Body of pancreas (tissue), 4 donors: Measurements from ENCODE around the gene SEC22C. TPM values are rescaled to one million over a fixed set of nuclear protein-coding genes. Genes with fewer than 3 reads are reported as not detected.

Experiments
- ATAC-seq: fragments of 150-250 bp; one replicate; pipeline ENCODE4 v1.9.1; 2016
- DNase-seq, 4 donors: peaks; one replicate each; pipeline ENCODE4 v3.0.0-alpha.2; 2019
- H3K27ac ChIP-seq, 4 donors: fragments of 200-600 bp; sonication (generic); 1 replicate in 3 of 4; 2 replicates in 1 of 4; pipeline versions ENCODE4 v1.5.1 to v1.6.1; 2016 to 2019; ENCODE audit warnings: mild to moderate bottlenecking in 1 of 4, mixed read lengths in 1 of 4, moderate library complexity in 1 of 4
- H3K27me3 ChIP-seq, 2 donors: fragments of 200-600 bp; sonication (generic); one replicate each; pipeline ENCODE4 v1.6.0; 2016; ENCODE audit warnings: mild to moderate bottlenecking in 1 of 2
- H3K36me3 ChIP-seq, 2 donors: fragments of 200-600 bp; sonication (generic); replicated peaks in 1 of 2; 2 replicates each; pipeline ENCODE4 v1.5.1; 2016; ENCODE audit warnings: low read depth in 2 of 2; ENCODE audit not compliant: insufficient read depth in 1 of 2
- H3K4me1 ChIP-seq: fragments of 200-600 bp; sonication (generic); one replicate; pipeline ENCODE4 v1.6.0; 2016
- H3K4me3 ChIP-seq, 2 donors: fragments of 200-600 bp; sonication (generic); 1 replicate in 1 of 2; 2 replicates in 1 of 2; pipeline ENCODE4 v1.5.1; 2016 to 2019
- H3K9me3 ChIP-seq, 3 donors: fragments of 200-600 bp; sonication (generic); 1 replicate in 2 of 3; 2 replicates in 1 of 3; pipeline ENCODE4 v1.5.1; 2016
- CTCF ChIP-seq, 7 experiments: fragments of 450-650 bp in 4 of 7; fragments of 200-600 bp in 3 of 7; sonication (generic) in 3 of 7; IDR thresholded peaks; one replicate each; pipeline ENCODE4 v1.5.1; 2016 to 2019; ENCODE audit warnings: antibody characterized with exemption in 7 of 7
- POLR2A ChIP-seq, 3 donors: fragments of 450-650 bp; IDR thresholded peaks; one replicate each; pipeline ENCODE4 v1.6.1; 2016; ENCODE audit warnings: antibody characterized with exemption in 3 of 3, mild to moderate bottlenecking in 2 of 3
- WGBS, 2 donors: methylation state at CpG; one replicate each; pipeline ENCODE4 v1.1.5; 2017; 5-methylcytosine and 5-hydroxymethylcytosine counted together
- intact Hi-C: fragments of 100-400 bp; cut with DNase I; formaldehyde crosslinking; loops from one replicate; pipeline ENCODE4 v1.15.1; 2023
- total RNA-seq, 2 donors: library from RNA; depleted of rRNA; stranded (reverse); fragments of >200 nt; gene quantifications; one replicate each; pipeline ENCODE4 v1.1.0, GENCODE V29; 2016

SEC22C gene
- total RNA-seq, 2 donors from 2014 or later: 23.1 to 30.9 TPM

GRCh38 chr3:42525736-42526345 is 55.9 kb downstream of the SEC22C start:
- Histone ChIP-seq H3K4me3 (no peak overlapping the region), H3K27ac (no peak overlapping the region), H3K9me3 (no peaks in the 10 kb centered on the region), H3K4me1 (no peaks in the 10 kb centered on the region), H3K36me3 (no peaks in the 10 kb centered on the region), H3K27me3 (no peaks in the 10 kb centered on the region)
- WGBS, 2 donors: 91 to 96% methylated on average over 6 to 10 of the region's 13 CpGs
- ATAC-seq (no peak), DNase-seq (no peak)
- TF ChIP-seq POLR2A (IDR thresholded peaks at IDR 0.05) (no peak), CTCF (IDR thresholded peaks at IDR 0.05) (no peak)
- intact Hi-C loops: no loop called here

- H3K36me3 ChIP-seq: no peaks in the 10 kb centered on the region
- TF ChIP-seq POLR2A (IDR thresholded peaks at IDR 0.05): no peak
- TF ChIP-seq CTCF (IDR thresholded peaks at IDR 0.05): no peak
- H3K27ac ChIP-seq: no peak overlapping the region
- H3K4me3 ChIP-seq: no peak overlapping the region
- H3K9me3 ChIP-seq: no peaks in the 10 kb centered on the region
- no peak for DNase-seq
- no peak for ATAC-seq
- no peaks in the 10 kb centered on the region for H3K4me1 ChIP-seq
- 89 to 100% methylated on average over 1 to 4 of the region's 4 CpGs for WGBS, 2 donors
- no peaks in the 10 kb centered on the region for H3K27me3 ChIP-seq
- intact Hi-C loops: no loop called here
Measured at GRCh38 chr3:42525212-42525611, 56.6 kb downstream of the SEC22C start.

- no peak overlapping the region for H3K4me3 ChIP-seq
- TF ChIP-seq CTCF (IDR thresholded peaks at IDR 0.05): no peak
- TF ChIP-seq POLR2A (IDR thresholded peaks at IDR 0.05): no peak
- DNase-seq: no peak
- intact Hi-C loops: no loop called here
- no peaks in the 10 kb centered on the region for H3K4me1 ChIP-seq
- no peaks in the 10 kb centered on the region for H3K36me3 ChIP-seq
- no peaks in the 10 kb centered on the region for H3K9me3 ChIP-seq
- ATAC-seq: no peak
- 88 to 91% methylated on average over 3 of the region's 3 CpGs for WGBS, 2 donors
- H3K27me3 ChIP-seq: no peaks in the 10 kb centered on the region
- H3K27ac ChIP-seq: no peak overlapping the region
Measured at GRCh38 chr3:42524751-42525150, 57.0 kb downstream of the SEC22C start.

GRCh38 chr3:42520906-42521305 is 60.9 kb downstream of the SEC22C start:
- no peaks in the 10 kb centered on the region for H3K4me1 ChIP-seq
- no peak overlapping the region for H3K4me3 ChIP-seq
- no peak for TF ChIP-seq POLR2A (IDR thresholded peaks at IDR 0.05)
- TF ChIP-seq CTCF (IDR thresholded peaks at IDR 0.05): no peak
- WGBS, 2 donors: 85 to 91% methylated on average over 4 of the region's 4 CpGs
- no peak for DNase-seq
- ATAC-seq: no peak
- H3K9me3 ChIP-seq: no peaks in the 10 kb centered on the region
- no peaks in the 10 kb centered on the region for H3K36me3 ChIP-seq
- no peak overlapping the region for H3K27ac ChIP-seq
- intact Hi-C loops: no loop called here
- no peaks in the 10 kb centered on the region for H3K27me3 ChIP-seq

GRCh38 chr3:42520336-42520735 is 61.4 kb downstream of the SEC22C start:
- no peaks in the 10 kb centered on the region for H3K9me3 ChIP-seq
- intact Hi-C loops: no loop called here
- TF ChIP-seq POLR2A (IDR thresholded peaks at IDR 0.05) (no peak), CTCF (IDR thresholded peaks at IDR 0.05) (no peak)
- H3K27ac ChIP-seq: no peak overlapping the region
- no peaks in the 10 kb centered on the region for H3K36me3 ChIP-seq
- no peak overlapping the region for H3K4me3 ChIP-seq
- H3K4me1 ChIP-seq: no peaks in the 10 kb centered on the region
- ATAC-seq: no peak
- H3K27me3 ChIP-seq: no peaks in the 10 kb centered on the region
- no peak for DNase-seq
- 66 to 83% methylated on average over 4 of the region's 4 CpGs for WGBS, 2 donors
